Colonic mucosa (tissue), 4 donors: Measurements from ENCODE around the gene CHTF18. TPM values are rescaled to one million over a fixed set of nuclear protein-coding genes. Genes with fewer than 3 reads are reported as not detected.

Source experiments
- DNase-seq: peaks from one replicate; pipeline ENCODE4 v3.0.0-alpha.2; 2020
- H3K27ac ChIP-seq: fragments of 200-600 bp; one replicate; pipeline ENCODE4 v1.8.0; 2021
- H3K27me3 ChIP-seq: fragments of 200-600 bp; one replicate; pipeline ENCODE4 v1.8.0; 2021
- H3K36me3 ChIP-seq: fragments of 200-600 bp; one replicate; pipeline ENCODE4 v1.8.0; 2021
- H3K4me1 ChIP-seq: fragments of 200-600 bp; one replicate; pipeline ENCODE4 v1.8.0; 2021; ENCODE audit warnings: mild to moderate bottlenecking
- H3K4me3 ChIP-seq: fragments of 200-600 bp; one replicate; pipeline ENCODE4 v1.8.0; 2021
- H3K9ac ChIP-seq, 2 donors: one replicate each; pipeline ENCODE4 v1.7.0; 2013; ENCODE audit warnings: control low read depth in 2 of 2, low read depth in 2 of 2, low read length in 2 of 2
- H3K9me3 ChIP-seq: fragments of 200-600 bp; one replicate; pipeline ENCODE4 v1.8.0; 2021
- CTCF ChIP-seq: fragments of 200-600 bp; IDR thresholded peaks from one replicate; pipeline ENCODE4 v1.8.0; 2022; ENCODE audit warnings: antibody characterized with exemption, mild to moderate bottlenecking
- intact Hi-C: fragments of 100-400 bp; cut with DNase I; formaldehyde crosslinking; loops from one replicate; pipeline ENCODE4 v1.14.1; 2022
- total RNA-seq, 2 donors: library from RNA; stranded (reverse); fragmentation: NEBNext Ultra II Directional in 1 of 2; extraction: Animal tissue kit (Norgen Biotek cat#: 25700) in 1 of 2; gene quantifications; one replicate each; pipeline ENCODE4 v1.2.1, GENCODE V29; 2021
- donor health status: healthy.
- donor health status: DM: no; HTN: no; CAD: no.
- donor health status: DM: no; HTN: no; CAD: no.

Gene CHTF18
- total RNA-seq, 2 donors from 2014 or later = 16.5 to 111 TPM

- no peaks in the 10 kb centered on the region for H3K9me3 ChIP-seq
- intact Hi-C loops = no loop called here
- no peaks in the 10 kb centered on the region for H3K4me1 ChIP-seq
- no peak for TF ChIP-seq CTCF
- DNase-seq = no peak
- no peaks in the 10 kb centered on the region for H3K27me3 ChIP-seq
- no peak overlapping the region for H3K9ac ChIP-seq
- H3K27ac ChIP-seq = no peak overlapping the region
- H3K4me3 ChIP-seq = no peak overlapping the region
- H3K36me3 ChIP-seq = no peaks in the 10 kb centered on the region
Measured at GRCh38 chr16:840561-841454, 52.4 kb downstream of the CHTF18 start.

DNA sequence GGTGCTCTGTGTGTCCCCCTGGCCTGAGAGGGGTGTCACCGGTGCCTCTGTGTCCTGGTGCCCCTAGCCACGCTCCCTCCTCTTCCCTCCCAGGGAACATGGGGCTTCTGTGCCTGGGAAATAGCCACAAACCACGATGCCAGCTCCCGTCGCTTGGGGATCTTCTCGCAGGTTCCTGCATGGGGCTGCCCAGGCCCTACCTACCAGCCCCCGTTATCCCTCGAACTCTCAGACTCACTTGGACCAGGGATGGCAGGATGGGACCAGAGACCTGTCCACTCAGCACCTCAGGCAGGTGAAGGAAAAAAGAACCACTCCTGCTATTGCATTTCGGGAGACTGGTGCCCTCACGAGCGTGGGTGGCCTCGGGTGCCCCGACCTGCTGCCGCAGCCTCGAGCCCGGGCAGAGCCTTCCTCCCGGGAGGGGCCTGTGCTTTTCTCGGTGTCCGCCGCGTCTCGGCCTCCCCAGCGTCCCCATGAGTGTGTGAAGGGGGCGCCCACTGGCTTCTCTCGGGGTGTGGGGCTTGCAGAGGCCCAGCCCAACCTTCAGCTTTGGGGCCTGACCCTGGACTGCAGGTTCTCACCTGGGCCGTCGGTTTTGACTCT lies 53.1 kb downstream of the CHTF18 start:
- no peak for DNase-seq
- no peak overlapping the region for H3K27ac ChIP-seq
- H3K9me3 ChIP-seq = no peaks in the 10 kb centered on the region
- H3K4me1 ChIP-seq = no peaks in the 10 kb centered on the region
- H3K36me3 ChIP-seq = no peaks in the 10 kb centered on the region
- H3K9ac ChIP-seq = no peak overlapping the region
- TF ChIP-seq CTCF = no peak
- no peaks in the 10 kb centered on the region for H3K27me3 ChIP-seq
- intact Hi-C loops = no loop called here
- H3K4me3 ChIP-seq = no peak overlapping the region

DNA sequence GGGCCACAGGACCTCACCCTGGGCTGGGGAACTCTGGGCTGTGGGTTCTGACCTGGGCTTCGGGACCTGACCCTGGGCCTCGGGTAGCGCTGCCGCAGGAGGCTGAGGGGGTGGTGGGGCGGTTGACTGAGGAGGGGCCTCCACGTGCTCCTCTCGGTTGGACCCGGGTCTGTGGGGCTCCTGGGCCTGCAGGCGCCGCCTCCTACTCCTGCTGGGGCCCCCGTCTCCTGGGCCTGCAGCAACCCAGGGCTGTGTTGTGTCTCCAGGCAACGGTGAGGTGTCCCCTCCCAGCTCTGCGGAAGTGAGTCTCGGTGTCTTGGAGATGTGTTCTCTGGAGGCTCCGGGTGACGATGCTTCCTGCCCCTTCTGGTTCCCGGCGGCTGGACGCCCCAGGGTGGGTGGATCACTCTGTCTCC lies 53.6 kb downstream of the CHTF18 start:
- intact Hi-C loops = no loop called here
- no peak overlapping the region for H3K9ac ChIP-seq
- no peak overlapping the region for H3K27ac ChIP-seq
- H3K27me3 ChIP-seq = no peaks in the 10 kb centered on the region
- H3K9me3 ChIP-seq = no peaks in the 10 kb centered on the region
- H3K4me1 ChIP-seq = no peaks in the 10 kb centered on the region
- no peaks in the 10 kb centered on the region for H3K36me3 ChIP-seq
- TF ChIP-seq CTCF = no peak
- H3K4me3 ChIP-seq = no peak overlapping the region
- DNase-seq = no peak

DNA sequence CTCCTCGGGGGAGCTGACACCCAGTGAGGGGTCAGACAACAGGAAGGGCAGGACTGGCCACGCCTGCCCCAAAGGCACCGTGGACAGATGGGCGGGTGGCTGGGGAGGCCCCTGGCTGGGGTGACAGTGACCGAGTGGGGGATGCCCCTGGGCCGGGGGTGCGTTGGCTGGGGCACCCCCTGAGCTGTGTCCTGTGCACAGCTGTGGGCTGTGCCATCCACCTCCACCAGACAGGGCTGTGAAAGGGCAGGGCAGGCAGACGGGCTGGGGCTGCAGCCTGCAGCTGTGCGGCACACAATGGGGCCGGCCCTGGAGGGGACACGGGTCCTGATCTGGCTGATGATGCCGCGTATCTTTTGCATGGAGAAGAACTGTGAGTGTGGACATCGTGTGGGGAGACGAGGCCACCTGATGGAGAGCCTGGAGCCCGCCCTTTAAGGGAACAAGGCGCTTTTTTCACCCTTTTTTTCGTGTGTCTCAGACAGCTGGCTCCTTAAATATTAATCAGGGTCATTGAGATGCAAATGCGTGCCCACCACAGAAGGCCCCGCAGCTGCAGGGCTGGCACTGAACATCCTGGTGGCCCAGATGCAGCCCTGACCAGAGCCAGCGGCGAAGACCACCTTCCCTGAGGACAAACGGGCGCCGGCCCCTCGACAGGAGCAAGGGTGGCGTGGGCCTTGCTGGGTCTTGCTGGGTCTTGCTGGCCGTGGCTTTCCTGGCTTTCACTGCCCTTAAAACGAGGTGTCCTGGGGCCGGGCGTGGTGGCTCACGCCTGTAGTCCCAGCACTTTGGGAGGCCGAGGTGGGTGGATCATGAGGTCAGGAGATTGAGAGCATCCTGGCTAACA lies 54.5 kb downstream of the CHTF18 start:
- H3K36me3 ChIP-seq = no peaks in the 10 kb centered on the region
- DNase-seq = no peak
- no peak for TF ChIP-seq CTCF
- no peak overlapping the region for H3K4me3 ChIP-seq
- H3K27ac ChIP-seq = no peak overlapping the region
- no peak overlapping the region for H3K9ac ChIP-seq
- H3K27me3 ChIP-seq = no peaks in the 10 kb centered on the region
- H3K9me3 ChIP-seq = no peaks in the 10 kb centered on the region
- H3K4me1 ChIP-seq = no peaks in the 10 kb centered on the region
- intact Hi-C loops = no loop called here

- Histone ChIP-seq H3K4me1 (no peaks in the 10 kb centered on the region), H3K9ac (no peak overlapping the region), H3K27me3 (no peaks in the 10 kb centered on the region), H3K4me3 (no peak overlapping the region), H3K9me3 (no peaks in the 10 kb centered on the region), H3K36me3 (no peaks in the 10 kb centered on the region), H3K27ac (no peak overlapping the region)
- TF ChIP-seq CTCF = no peak
- DNase-seq = no peak
- intact Hi-C loops = no loop called here
Measured at GRCh38 chr16:843771-844170, 55.4 kb downstream of the CHTF18 start.
